Measurements from ENCODE around the gene TTF1. TPM values are rescaled to one million over a fixed set of nuclear protein-coding genes. Genes with fewer than 3 reads are reported as not detected.

TTF1 gene
- 7.4 and 7.7 TPM in 2 replicates for total RNA-seq

GRCh38 chr9:132406554-132407122, at the start of gene TTF1:
Gene TTF1 (minus strand): TSS chr9:132406840. CDS start chr9:132402821, 4,019 bp downstream.
- DNase-seq (ENCODE audit: low read depth in 2 of 2) = peak; percentile 86 to 92

- DNase-seq (ENCODE audit: low read depth in 2 of 2) = no peak
Measured at GRCh38 chr9:132456241-132456640, 49.6 kb upstream of the TTF1 start.

DNA sequence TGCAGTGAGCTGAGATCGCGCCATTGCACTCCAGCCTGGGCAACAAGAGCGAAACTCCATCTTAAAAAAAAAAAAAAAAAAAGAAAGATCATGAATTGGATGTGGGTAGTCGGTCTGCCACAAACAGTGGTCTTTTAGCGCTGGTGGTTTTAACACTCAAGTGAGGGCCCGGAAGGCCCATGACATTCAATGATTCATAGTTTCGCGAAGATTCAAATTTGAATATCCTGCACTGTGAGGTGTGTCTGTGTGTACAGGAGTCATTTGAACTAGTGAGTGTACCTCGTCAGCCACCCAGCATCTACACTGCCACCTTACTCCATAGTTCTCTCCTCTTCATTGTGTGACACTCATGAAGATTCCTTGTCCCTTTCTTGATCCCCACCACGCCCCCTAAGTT, 44.6 kb upstream of the TTF1 start:
- DNase-seq (ENCODE audit: low read depth in 2 of 2) = no peak

DNA sequence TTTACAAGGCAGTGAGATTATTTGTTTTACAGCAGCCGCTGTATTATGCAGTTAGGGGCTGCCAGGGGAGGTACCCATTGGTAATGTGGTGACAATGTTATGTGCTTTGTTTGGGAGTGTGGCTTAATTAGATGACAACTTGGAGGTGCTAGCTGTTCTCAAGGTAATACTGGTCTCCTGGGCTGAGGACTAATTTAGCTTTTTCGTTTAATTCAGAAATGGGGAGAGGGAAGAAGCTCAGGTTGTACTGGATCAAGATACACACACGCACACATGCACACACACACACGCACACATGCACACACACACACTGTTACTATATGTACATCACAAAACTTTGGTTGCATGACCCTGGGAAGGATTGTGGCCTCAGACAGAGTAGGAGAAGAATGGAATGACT, 41.3 kb upstream of the TTF1 start:
- no peak for DNase-seq (ENCODE audit: low read depth in 2 of 2)

GRCh38 chr9:132447346-132447745, 40.7 kb upstream of the TTF1 start:
- peak in 1 of 2 donors; percentile 9 for DNase-seq (ENCODE audit: low read depth in 2 of 2)

DNA sequence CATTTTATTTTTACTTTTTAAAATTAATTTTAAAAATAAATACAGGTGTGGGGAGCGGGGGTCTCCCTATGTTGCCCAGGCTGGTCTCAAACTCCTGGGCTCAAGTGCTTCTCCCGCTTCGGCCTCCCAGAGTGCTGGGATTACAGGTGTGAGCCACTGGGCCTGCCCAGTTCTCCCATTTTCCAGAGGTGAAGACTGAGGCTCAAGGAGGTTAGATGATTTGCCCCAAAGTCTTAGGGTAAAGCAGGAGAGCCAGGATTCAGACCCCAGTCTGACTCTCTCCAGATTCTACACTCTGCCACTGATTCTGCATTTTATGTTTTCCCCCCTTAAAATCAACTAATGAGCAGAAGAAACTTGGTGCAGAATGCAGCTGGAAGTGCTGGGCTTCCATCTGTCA, 40.2 kb upstream of the TTF1 start:
- no peak for DNase-seq (ENCODE audit: low read depth in 2 of 2)

GRCh38 chr9:132443951-132444607, 37.4 kb upstream of the TTF1 start:
- no peak for DNase-seq (ENCODE audit: low read depth in 2 of 2)

DNA sequence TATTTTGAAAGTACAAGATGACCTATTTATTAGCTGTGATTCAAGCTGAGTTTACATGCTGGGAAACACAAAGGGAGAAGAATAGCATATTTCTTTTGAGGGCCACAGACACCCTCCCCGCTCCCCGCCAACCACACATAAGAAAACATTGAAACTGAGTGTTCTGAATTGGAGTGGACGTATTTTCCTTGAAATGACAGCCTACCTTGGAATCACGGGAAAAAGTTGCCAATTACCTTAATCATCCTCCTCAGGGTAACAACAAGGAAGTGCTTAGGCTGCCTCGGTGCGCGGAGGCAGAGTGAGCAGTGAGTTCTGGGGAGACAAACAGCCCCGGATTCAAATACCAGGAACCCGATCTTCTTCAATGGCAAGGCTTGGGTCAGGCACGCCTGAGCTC, 34.8 kb upstream of the TTF1 start:
- no peak for DNase-seq (ENCODE audit: low read depth in 2 of 2)

- DNase-seq (ENCODE audit: low read depth in 2 of 2) = no peak
Measured at GRCh38 chr9:132440735-132441134, 34.1 kb upstream of the TTF1 start.

GRCh38 chr9:132439153-132439552, 32.5 kb upstream of the TTF1 start:
- peak; percentile 10 to 35 for DNase-seq (ENCODE audit: low read depth in 2 of 2)

DNA sequence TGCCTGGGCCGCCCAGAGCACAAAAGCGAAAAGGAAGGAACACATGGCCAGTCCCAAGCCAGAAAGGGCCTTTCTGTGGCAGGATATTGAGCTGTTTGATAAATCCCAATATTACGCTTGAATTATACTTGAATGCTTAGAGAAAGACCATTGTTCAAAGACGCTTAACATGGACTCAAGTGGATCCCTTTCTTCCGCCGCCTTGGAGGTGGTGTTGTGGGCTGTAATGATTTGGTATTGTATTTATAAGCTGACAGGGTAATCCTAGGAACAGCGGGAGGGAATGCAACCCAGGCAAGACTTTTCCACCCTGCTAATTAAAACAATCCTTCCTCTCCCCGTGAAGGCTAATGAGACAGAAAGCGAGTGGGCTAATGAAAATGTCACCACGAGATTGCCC, 28.2 kb upstream of the TTF1 start:
- no peak for DNase-seq (ENCODE audit: low read depth in 2 of 2)

DNA sequence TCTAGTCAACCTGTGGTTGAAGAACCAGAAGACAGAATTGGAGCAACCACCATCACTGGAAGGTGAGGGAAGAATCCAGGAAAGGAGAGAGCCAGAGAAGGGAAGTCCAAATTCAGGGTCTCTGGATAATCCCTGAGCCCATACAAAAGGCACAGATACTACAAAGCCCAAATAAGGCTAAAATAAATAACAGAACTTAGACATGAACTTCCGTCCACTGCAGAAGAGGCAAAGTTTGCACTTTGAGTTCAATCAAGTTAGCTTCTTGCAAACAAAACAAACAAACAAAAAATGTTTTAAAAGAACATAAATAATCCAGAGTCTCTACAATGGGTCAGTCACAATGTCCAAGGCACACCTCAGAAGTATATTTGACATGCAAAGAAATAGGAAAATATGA, 24.4 kb upstream of the TTF1 start:
- DNase-seq (ENCODE audit: low read depth in 2 of 2) = no peak

GRCh38 chr9:132426639-132427414, 20.2 kb upstream of the TTF1 start:
- no peak for DNase-seq (ENCODE audit: low read depth in 2 of 2)

DNA sequence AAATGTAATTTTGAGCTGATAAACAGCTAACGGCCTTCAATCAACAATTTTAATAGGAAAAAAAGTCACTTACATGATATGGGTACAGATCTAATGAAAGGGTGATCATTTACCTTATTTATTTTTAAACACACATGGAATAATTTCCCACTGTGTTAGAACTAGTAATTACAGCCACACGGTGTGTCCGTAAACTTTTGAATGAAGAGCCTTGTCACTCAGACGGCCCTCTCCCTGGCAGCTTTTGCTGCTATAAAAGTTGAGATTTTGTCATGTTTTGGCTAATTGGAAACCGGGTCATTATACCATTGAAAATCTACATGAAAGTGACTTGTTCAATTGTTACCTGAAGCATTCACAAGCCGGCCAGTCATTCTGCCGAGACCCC, 19.0 kb upstream of the TTF1 start:
- no peak for DNase-seq (ENCODE audit: low read depth in 2 of 2)

DNA sequence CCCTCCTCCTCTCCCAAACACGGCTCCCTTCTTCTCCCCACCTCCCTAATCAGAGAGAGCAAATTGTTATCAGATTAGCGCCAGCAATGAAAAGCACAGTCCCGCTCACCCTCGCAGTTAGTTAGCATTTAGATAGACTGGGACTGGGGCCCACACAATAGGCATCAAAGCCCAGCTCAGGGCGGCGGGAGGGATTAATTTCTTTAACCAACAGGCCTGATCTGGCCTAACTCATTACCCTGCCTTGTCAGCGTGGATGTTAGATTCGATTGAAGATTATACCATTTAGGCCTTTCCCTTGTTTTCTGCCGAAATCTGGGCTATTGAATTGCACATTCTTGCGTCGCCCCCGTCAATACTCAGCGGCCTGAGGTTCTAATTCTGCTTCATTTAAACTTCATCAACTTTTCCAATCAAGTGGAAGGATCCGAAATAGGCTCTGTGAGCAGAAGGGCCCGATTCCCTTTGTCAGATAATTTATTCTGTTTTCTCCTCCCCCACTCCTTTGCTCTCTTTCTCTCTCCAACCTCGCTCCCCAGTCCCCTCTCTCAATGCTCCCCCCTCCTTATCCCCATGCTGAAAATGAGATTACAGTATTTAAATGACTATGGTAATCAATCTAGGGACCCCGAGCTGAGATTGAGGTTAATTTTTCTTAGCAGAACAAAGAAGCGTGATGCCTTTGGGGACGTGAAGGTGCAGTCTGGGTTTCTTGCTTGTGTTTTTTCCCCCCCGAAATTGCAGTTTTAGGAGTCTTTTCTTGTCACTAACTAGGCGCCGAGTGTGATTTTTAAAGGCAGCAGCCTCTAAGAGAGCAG, 18.4 kb upstream of the TTF1 start:
- no peak for DNase-seq (ENCODE audit: low read depth in 2 of 2)

DNA sequence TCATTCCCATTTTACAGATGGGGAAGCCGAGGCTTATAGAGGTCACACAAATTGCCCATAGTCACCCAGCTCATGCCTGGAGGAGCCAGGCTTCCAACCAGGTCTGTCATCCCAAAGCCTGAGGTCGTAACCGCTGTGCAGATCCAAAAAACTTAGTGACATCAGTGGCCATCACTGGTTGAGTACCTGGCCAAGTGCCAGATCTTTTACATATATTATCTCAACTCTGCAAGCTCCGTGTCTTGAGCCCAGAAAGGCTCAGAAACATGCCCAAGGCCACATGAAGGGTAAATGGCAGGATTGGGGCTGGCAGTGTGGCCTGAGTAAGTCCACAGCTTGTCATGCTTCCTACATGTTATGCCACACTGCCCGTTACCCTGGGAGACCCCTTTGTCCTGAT, 16.9 kb upstream of the TTF1 start:
- no peak for DNase-seq (ENCODE audit: low read depth in 2 of 2)

- no peak for DNase-seq (ENCODE audit: low read depth in 2 of 2)
Measured at GRCh38 chr9:132422574-132422973, 15.9 kb upstream of the TTF1 start.

GRCh38 chr9:132418726-132419363, 12.2 kb upstream of the TTF1 start:
- DNase-seq (ENCODE audit: low read depth in 2 of 2) = no peak

DNA sequence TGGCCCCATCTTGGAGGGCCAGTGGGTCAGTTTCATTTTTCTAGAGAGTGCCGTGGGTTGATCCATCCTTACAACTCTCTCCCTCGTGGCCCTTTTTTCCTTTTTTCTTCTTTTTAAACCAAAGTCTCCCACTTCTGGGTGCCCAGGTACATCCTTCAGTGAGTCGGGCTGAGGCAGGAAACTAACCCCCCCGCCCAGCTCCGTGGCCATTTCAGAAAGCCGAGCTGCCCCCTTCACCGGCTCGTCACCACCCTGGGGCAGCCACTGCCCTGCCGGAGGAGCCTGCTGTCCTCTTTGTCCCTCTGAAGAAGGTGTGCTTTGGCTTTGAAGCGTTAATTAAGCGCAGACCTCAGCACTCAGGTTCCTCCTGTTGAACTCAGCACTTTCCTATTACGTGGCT, 8.5 kb upstream of the TTF1 start:
- DNase-seq (ENCODE audit: low read depth in 2 of 2) = no peak

- DNase-seq (ENCODE audit: low read depth in 2 of 2) = no peak
Measured at GRCh38 chr9:132414731-132415130, 8.1 kb upstream of the TTF1 start.

DNA sequence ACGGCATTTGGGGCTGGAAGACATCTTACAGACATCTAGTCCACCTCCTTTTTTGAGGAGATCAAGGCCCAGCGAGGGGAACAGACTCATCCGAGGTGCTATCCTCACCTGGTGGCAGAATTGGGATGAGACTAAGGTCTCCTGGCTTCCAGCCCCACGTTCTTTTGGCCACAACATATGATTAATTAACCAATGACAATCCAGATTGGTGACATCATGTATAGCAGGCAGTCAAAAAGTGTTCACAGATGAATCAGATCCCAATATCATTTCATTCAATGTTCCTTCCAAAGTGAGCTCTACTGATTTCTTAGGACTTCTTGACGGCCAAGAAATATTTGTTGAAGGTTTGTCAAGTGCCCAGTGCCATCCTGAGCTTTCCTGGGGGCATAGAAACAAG, 7.3 kb upstream of the TTF1 start:
- DNase-seq (ENCODE audit: low read depth in 2 of 2) = no peak

GRCh38 chr9:132412089-132412488, 5.4 kb upstream of the TTF1 start:
- peak in 1 of 2 donors; percentile 40 for DNase-seq (ENCODE audit: low read depth in 2 of 2)
